Measurements from ENCODE around the gene FAM72A. TPM values are rescaled to one million over a fixed set of nuclear protein-coding genes. Genes with fewer than 3 reads are reported as not detected.
A peak's percentile ranks its signal among the peaks of the same experiment; 100 is the strongest.
"Not testable (repeated sequence)": the region's sequence is repeated elsewhere in the genome, so short reads cannot be mapped to it uniquely, and the experiment has no call there.

The FAM72A gene
- 0.35 TPM for total RNA-seq
- long read RNA-seq, result 0 reads

DNA sequence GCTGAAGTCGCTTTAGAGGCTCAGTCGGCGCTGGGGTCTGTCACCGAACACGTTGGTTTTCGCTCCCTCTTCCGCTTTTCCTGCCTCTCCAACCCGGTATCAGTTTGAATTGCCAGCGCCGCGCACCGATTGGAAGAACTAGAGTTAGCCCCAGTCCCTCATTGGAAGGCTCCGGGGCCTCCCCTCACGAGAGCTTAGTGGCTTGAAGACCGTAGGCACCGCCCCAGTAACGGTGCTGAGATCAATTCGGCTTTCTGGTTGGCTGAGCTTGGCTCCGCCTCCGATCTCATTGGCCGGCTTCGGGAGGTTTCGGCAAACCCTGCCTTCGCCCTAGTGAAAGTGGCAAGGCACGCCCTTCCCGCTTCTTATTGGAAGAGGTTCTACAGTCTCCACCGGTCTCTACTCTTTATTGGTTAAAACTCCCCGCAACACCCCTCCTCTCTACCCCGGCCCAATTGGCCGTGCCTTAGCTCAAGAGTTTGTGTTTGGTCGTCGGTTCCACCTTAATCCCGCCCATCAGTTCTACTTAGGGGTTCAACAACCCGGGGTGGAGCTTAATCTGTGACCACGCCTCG lies at the start of gene FAM72A:
FAM72A (minus strand) TSS at position 51 of the 575 bp plus-strand sequence. CDS start 814 bp downstream, outside the sequence.
- intact Hi-C loops (cut with DNase I), result not testable (repeated sequence)
- peak; percentile 98 for DNase-seq (ENCODE audit: low spot score)

DNA sequence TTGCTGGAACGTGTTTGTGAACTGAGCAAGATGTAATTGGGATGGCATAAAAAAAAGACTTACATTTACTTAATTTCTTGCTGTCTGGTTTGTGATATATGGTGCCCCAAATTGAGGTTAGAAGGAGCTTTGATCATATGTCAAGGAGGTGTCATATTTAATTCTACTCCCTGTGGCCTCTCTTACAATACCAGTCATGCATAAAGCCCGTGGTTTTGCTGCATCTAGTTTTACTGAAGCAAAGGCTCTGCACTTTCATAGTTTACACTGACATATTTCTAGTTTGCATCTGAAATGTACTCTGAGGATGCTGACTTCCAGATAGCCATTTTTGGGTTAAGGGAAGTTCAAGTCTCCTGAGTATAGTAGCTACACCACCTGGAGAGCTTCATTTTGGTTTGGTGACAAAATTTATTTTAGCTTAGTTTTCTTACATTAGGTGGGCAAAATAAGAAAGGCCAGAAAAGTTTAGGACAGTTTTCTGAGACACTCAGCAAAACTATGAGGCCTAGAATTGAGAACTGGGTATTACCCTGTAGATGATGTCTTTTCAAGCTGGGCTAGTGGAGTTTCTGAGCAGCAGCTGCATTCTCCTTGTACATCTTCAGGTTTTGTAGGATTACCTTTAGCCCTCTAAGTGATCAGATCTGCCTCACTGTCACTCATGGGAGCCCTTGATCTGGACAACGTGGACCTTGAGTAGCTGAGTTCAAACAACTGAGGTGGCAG lies 48.5 kb upstream of the FAM72A start:
- DNase-seq (ENCODE audit: low spot score); intact Hi-C loops (cut with DNase I): not testable (repeated sequence)

DNA sequence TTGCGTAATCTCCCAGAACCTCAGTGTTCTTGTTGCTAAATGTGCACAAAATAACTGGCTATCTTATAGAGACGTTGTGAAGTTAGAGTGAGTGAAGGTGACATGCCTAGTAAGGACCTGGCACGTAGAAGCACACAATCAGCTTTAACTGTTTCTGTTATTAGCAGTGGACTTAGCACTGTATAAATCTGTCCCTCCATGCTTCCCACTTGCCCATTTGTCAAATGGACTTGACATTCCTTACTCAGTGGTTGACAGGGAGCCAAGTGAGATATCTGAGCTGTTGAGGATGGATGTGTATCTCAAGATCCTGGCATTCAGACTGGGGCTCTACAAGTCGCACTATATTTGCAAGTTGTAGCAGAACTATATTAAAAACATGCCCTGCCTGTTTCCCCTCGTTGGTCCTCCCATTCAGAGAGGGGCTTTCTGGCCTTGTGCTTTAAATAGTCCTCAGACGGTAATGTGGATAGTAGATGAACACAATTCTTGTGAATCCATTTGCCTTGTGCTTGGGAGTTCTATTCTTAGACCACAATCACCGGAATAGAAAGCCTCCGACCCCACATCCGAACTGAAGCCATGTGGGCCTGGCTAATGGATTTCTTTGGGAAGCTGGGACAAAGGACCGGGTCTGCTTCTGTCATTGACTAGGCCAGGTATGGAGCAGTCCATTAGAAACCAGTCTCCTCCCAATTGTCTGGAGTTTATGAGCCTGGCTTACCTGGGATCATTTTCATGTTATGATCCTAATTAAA lies 43.7 kb upstream of the FAM72A start:
- DNase-seq (ENCODE audit: low spot score); intact Hi-C loops (cut with DNase I): not testable (repeated sequence)

DNA sequence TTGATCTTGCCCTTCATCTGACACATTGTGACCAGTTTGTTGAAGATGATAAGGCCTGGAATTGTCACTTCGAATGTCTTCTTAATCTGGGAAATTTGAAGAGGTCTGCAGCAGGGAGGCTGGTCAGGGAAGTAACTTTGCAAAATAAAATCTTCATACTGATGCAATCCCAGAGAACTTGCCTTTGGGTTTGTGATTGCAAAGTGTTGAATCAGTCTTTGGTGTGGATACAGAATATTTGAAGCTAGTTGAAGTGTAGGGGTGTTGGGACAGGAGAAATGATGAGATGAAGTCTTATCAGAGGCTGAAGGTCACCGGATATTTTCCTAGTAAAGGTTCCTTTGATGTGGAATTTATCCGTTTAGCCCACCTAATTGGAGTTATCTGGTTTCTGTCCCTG lies 42.8 kb upstream of the FAM72A start:
- intact Hi-C loops (cut with DNase I), result not testable (repeated sequence)

DNA sequence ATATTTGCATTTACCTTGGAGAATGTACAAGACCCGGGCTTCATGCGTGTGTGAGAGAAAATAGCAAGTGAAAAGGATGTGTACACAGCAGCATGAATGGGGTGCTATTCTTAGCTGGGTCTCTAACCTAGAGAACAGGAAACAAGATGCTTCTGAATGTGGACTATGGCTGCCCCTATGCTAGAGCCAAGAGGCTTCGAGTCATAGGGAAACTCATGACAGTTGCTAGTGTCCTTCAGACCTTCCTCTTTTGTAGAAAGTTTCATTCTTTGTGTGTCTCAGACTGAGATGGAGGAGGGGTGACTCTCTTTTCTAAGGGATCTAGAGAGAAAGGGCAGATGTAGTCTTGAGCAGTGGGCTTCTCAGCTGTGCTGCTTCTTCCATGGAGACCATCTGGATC lies 40.7 kb upstream of the FAM72A start:
- DNase-seq (ENCODE audit: low spot score); intact Hi-C loops (cut with DNase I): not testable (repeated sequence)

More for the DNA sequence above, 42.8 kb upstream of the FAM72A start:
- not testable (repeated sequence) for DNase-seq (ENCODE audit: low spot score)

DNA sequence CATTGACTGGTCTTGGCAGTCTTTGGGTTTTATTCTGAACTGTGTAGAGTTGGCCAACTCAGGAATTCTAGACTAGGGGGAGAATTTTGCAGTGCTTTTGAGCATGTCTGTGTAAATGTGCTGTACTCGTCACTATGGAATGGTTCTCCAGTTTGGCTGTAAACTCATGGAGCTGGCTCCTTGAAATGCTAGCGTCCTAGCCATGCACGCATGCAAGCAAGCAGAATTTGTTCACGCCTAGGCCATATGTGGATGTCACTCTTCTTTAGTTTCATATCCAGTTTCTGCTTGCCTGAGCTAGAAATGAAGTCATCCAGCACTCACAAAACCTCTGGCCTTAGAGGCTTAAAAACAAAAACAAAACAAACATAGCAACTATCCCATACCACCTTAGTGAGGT lies 37.6 kb upstream of the FAM72A start:
- DNase-seq (ENCODE audit: low spot score); intact Hi-C loops (cut with DNase I): not testable (repeated sequence)

DNA sequence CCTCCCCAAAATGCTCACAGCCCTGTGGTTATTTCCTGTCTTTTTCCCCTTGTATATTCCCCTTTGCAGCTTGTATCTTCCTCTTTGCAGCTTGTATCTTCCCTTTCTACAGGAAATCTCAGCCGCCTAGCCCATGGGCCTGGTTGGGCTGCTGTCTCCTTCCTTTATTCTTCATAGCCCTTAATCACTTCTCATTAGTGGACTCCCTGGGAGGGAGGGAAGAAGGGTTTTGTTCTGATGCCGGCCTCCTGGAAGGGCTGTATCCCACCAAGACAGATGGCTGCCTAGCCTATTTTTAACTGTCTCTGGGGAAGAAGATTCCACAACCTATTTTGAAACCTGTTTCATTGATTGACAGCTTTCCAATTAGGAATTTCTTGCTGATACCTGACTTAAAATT lies 32.6 kb upstream of the FAM72A start:
- DNase-seq (ENCODE audit: low spot score); intact Hi-C loops (cut with DNase I): not testable (repeated sequence)

DNA sequence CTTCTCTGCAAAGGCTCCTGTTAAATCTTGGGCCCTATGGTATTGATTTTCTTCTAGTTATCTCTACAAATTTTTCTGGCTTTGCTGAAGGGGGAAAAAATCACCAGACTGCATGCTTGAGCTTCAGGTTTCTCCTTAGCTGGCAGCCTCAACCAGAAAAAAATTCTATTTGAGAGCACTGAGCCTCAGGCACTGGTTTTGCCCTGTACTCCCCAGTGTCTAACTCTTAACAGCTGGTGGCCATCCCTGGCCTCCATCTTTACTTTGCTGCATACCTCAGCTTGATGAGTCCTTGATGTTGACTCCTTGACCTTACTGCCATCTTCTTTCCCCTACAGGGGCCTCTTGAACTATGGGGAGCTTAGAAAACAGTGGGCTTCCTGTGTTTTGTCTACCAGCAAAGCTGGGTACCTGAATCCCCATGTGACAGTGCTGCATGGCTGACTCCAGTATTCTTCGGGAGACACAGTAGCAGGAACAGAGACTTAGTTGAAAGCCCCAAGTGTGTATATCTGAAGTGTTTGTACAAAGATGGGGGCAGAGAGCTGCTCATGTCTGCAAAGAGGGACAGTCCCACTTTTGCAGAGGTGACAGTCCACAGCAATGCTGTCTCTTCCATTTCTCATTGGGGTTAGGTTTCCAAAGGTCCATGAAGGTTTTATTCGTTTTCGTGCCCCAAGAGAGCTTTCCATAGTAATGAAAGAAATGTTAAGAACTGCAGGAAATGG lies 31.7 kb upstream of the FAM72A start:
- DNase-seq (ENCODE audit: low spot score); intact Hi-C loops (cut with DNase I): not testable (repeated sequence)

DNA sequence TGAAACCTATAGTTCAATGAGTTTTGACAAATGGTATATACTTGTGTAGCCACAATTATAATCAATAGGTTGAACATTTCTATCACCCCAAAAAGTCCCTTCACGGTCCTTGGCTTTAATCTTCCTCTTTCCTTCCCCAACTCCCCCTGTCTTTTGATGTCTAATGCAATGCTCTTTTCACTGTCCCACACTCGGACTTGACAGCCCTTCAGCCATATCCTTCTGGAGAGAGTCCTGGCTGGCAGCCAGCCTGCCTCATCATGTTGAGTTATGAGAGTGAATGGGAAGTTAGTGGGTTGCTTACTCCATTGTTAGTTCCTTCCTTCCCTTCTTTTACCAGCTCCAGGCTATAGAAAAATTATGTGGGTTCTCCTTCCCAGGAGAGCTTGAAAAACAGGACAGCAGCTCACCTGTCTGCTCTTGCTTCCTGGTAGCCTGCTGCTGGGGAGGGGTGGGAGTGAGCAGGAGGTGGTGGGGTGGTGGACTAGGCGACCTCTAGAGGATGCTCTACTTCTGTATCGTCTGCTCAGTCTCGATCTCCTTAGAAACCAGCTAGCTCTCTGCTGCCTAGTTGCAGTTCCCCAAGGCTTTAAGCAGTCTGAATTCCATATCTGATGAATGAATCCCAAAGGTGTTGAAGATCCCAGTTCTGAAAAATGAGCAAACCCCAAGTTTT lies 30.5 kb upstream of the FAM72A start:
- intact Hi-C loops (cut with DNase I); DNase-seq (ENCODE audit: low spot score): not testable (repeated sequence)

DNA sequence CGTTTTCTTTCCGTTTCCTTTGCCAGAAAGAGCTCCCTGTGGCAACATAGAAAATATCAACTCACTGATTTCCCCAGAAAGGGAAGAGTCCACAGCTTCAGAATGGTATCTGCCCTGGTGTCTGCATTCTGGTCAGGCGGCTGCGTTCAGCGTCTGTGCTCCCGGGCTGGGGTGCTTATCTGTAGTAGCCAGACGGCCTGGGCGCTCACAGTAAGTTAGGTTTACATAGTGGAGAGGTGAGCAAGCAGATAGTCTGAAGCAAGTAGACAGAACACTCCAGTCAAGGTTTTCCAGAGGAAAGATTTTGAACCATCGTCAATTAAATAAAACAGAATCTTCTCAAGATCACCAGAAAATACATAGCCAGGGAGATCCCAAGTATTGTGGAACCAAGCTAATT lies 29.4 kb upstream of the FAM72A start:
- DNase-seq (ENCODE audit: low spot score); intact Hi-C loops (cut with DNase I): not testable (repeated sequence)

DNA sequence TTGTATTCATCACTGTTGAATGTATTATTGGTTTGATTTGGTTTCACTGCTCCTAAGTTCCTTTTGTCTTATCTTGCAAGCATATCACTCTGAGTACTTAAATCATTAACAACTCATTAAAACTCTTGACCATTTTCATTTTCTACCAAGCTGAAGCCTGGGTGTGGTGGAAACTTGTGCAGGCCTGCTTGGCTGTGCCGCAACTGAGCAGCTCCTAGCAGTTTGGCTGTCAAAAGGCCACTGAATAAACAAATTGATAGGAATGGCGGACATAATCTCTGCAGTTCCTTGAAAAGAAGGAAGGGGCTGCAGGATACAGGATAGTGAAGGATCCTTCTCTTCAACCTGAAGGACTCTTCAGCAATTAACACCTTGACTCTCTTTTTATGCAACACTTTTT lies 26.6 kb upstream of the FAM72A start:
- DNase-seq (ENCODE audit: low spot score); intact Hi-C loops (cut with DNase I): not testable (repeated sequence)

DNA sequence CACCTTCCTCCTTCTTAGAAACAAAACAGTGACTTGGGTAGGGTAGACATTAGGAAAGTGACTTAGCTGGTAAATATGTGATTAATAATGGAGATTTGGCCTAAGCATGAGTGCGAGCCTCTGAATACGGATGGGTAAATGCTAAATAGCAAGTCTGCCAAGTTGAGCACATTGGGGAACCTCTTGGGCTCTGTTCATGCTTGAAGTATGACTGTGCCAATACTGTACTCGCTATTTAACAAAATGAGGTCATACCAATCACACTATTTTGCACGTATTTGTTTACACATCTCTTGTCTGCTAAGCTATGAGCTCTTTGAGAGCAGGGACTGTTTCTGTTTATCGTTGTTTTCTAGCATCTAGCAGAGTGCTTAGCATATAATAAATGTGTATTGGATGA lies 24.2 kb upstream of the FAM72A start:
- intact Hi-C loops (cut with DNase I); DNase-seq (ENCODE audit: low spot score): not testable (repeated sequence)

DNA sequence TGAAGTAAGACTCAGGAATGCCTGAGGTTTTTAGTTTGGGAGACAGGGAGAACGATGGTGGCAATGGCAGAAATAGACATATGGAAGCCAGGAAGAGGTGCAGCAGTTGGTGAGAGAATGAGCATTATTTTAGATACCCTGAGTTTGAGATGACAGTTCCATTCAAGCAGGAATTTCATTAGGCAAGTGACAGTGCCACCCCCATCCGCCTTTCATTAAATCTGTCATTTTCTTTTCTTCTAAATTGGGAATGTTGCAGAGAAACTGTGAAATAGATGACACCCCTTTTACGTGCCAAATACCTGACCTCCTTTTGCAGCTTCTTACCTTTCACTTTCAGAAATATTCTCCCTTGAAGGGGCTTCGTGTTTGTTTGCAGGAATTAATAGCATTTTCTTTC lies 22.7 kb upstream of the FAM72A start:
- intact Hi-C loops (cut with DNase I); DNase-seq (ENCODE audit: low spot score): not testable (repeated sequence)

DNA sequence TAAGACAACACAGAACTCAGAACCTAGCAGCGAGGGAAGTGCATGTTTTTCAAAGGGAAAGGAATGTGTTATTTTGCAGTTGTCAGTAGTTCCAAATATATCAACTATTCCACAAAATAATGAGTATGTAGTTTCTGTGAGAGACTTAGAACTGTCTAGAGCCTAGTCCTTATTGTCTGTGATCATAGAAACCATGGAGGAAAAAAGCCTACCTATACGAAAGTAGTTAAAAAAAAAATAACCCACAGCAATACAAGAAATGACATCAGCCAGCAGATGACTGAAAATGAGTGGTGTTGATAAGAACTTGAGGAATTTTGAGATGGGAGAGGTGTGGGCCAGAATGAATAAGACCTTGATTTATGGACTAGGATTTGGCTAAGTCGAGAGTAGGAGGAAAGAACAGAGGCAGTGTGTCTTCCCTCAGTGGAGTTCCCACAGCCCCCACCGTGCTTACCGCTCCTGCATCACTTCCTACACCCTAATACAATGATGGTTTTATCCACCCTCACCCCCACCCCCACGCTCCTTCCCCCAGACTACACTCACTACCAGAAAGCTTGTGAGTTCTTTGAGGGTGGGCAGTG lies 21.6 kb upstream of the FAM72A start:
- DNase-seq (ENCODE audit: low spot score); intact Hi-C loops (cut with DNase I): not testable (repeated sequence)

DNA sequence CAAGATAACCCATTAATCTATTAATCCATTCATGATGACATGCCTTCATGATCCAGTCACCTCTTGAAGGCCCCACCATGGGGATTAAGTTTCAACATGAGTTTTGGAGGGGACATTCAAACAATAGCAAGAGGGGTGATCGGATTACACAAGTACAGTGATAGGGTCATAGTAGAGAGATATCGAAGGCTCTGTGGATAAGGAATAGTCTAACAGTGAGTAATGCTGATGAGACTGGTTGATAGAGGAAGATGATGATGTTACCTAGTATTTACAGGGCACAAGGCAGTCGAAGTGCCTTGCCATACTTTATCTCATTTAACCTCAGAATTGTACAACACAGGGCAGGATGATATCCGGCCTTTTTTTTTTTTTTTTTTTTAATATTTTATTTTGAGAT lies 18.9 kb upstream of the FAM72A start:
- DNase-seq (ENCODE audit: low spot score); intact Hi-C loops (cut with DNase I): not testable (repeated sequence)

DNA sequence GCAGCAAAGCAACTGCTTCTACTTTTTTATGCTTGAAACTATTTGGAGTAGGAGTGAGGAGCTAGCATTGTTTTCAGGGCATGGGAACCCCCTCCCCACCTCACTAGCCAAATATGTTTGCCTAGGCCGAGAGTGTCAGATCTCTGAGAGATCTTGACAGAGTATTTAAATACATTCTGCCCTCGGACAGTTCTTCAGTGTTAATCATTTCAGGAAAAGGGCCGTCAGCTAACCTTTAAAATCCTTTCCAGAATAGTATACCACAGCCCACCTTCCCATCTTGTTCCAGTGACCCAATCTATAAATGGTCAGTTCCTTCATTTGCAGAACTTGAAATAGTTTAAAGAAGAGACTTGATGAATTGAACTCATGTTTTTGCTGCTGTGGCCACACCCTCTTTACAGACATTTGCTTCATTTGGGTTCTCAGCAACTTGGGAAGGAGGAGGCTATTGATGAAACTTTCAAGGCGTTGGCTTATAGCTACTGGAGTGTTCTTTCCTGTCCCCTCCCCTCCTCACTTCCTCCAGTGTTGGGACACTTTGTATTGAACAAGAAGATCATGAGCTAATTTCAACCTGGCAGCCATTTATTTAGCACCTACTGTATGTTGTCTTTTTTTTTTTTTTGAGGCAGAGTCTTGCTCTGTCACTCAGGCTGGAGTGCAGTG lies 17.8 kb upstream of the FAM72A start:
- intact Hi-C loops (cut with DNase I); DNase-seq (ENCODE audit: low spot score): not testable (repeated sequence)

DNA sequence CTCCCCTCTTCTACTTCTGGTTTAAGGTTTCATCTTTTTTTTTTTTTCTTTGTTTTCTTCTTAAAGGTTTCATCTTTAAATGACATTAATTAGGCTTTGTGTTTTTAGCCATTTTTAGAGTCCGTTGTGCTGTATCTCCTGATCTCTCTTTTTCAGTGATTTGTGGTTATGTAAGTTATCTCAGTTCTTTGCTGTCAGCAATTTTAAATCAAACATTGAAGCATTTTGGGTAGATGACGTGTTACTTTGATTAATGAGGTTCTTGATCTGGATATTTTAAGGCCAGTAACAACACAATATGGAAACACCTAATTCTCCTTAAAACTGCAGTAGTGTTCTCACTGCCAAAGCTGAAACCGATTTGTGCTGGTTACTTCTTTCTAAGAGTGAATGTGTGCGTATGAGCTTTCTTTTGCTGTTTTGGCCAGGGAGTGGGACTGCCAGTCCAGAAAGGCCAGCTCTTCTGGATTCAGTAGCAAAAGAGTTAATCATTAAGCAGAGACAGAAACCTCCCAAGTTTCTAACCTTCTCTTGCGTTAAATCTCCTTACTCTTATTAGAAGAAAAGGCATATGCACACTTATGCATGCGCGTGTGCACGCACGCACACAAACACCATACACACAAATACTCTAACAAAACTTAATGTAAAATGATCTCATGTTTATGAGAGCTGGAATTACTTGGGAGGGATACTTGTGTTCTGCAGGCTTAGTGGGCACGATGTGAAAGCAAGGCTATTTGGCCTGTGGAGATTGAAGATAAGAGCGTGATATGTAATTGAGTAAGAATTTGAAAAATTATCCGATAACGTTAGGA lies 17.1 kb upstream of the FAM72A start:
- intact Hi-C loops (cut with DNase I), result not testable (repeated sequence)

More for the DNA sequence above, 17.1 kb upstream of the FAM72A start:
- DNase-seq (ENCODE audit: low spot score), result not testable (repeated sequence)

All from cardiac septum (tissue), 1 donor.